Measurements from ENCODE around the gene ZNF630.
"Not testable (repeated sequence)": the region's sequence is repeated elsewhere in the genome, so short reads cannot be mapped to it uniquely, and the experiment has no call there.

Gene ZNF630

DNA sequence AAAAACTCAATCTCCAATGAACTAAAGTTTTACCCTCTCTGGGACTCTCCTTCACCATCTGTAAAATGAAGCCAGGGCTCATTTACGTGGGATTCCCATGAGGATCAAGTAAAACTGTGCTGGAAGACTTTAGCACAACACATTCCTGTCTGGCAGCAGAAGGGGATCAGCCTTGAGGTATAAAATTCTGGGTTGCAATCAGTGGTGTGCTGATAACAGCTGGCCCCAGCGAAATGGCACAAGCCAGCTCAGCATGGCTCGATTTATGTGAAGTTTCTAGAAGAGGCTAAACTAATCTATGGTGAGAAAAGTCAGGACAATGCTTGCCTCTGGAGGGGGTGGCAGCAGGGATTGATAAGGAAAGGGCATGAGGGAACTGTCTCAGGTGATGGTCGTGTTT lies 28.4 kb downstream of the ZNF630 start:
- no peak for DNase-seq (ENCODE audit: low read depth in 1 of 2, low spot score in 1 of 2)
- H3K27ac ChIP-seq (replicated peaks) = no peak overlapping the region
- TF ChIP-seq GABPA (IDR thresholded peaks at IDR 0.05; ENCODE audit: low read depth) = no peak
- no peak for TF ChIP-seq SPI1 (IDR thresholded peaks at IDR 0.05; ENCODE audit: borderline replicate concordance, low read depth)
- no peak for TF ChIP-seq POLR2AphosphoS5 (IDR thresholded peaks at IDR 0.05; ENCODE audit: low read depth)
- TF ChIP-seq, protein P1, sequence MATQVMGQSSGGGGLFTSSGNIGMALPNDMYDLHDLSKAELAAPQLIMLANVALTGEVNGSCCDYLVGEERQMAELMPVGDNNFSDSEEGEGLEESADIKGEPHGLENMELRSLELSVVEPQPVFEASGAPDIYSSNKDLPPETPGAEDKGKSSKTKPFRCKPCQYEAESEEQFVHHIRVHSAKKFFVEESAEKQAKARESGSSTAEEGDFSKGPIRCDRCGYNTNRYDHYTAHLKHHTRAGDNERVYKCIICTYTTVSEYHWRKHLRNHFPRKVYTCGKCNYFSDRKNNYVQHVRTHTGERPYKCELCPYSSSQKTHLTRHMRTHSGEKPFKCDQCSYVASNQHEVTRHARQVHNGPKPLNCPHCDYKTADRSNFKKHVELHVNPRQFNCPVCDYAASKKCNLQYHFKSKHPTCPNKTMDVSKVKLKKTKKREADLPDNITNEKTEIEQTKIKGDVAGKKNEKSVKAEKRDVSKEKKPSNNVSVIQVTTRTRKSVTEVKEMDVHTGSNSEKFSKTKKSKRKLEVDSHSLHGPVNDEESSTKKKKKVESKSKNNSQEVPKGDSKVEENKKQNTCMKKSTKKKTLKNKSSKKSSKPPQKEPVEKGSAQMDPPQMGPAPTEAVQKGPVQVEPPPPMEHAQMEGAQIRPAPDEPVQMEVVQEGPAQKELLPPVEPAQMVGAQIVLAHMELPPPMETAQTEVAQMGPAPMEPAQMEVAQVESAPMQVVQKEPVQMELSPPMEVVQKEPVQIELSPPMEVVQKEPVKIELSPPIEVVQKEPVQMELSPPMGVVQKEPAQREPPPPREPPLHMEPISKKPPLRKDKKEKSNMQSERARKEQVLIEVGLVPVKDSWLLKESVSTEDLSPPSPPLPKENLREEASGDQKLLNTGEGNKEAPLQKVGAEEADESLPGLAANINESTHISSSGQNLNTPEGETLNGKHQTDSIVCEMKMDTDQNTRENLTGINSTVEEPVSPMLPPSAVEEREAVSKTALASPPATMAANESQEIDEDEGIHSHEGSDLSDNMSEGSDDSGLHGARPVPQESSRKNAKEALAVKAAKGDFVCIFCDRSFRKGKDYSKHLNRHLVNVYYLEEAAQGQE (IDR thresholded peaks at IDR 0.05; ENCODE audit: insufficient replicate concordance, low read depth) = no peak
- TF ChIP-seq CTCF (IDR thresholded peaks at IDR 0.05; ENCODE audit: insufficient read depth, low read length) = no peak
- no peaks in the 10 kb centered on the region for H3K27me3 ChIP-seq (ENCODE audit: insufficient read depth, poor library complexity, severe bottlenecking)
- no peak overlapping the region for H3K4me3 ChIP-seq (replicated peaks; ENCODE audit: insufficient read depth, low read length)

DNA sequence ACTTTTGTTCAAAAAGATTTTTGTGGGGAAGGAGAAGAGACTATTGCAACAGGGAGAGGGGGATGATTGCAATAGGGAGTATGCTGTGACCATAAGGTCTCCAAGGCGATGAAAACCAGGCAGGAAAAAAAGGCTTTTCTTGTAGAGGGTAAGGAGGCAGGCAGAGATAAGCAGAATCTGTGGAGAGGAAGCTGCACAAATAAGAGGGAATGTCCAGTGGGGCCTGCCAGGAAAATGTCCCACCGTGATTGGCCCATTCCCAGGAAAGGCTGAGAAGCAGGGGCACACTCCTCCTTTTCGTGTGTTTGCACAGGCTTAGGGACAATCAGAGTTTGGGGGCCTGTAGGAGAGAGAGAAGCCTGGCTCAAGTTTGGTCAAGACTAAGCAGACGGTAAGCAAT lies 35.5 kb downstream of the ZNF630 start:
- no peaks in the 10 kb centered on the region for H3K27me3 ChIP-seq (ENCODE audit: insufficient read depth, poor library complexity, severe bottlenecking)
- no peak overlapping the region for H3K27ac ChIP-seq (replicated peaks)
- DNase-seq (ENCODE audit: low read depth in 1 of 2, low spot score in 1 of 2) = no peak
- H3K4me3 ChIP-seq (replicated peaks; ENCODE audit: insufficient read depth, low read length) = no peak overlapping the region
- TF ChIP-seq SPI1 (IDR thresholded peaks at IDR 0.05; ENCODE audit: borderline replicate concordance, low read depth) (no peak), POLR2AphosphoS5 (IDR thresholded peaks at IDR 0.05; ENCODE audit: low read depth) (no peak)

DNA sequence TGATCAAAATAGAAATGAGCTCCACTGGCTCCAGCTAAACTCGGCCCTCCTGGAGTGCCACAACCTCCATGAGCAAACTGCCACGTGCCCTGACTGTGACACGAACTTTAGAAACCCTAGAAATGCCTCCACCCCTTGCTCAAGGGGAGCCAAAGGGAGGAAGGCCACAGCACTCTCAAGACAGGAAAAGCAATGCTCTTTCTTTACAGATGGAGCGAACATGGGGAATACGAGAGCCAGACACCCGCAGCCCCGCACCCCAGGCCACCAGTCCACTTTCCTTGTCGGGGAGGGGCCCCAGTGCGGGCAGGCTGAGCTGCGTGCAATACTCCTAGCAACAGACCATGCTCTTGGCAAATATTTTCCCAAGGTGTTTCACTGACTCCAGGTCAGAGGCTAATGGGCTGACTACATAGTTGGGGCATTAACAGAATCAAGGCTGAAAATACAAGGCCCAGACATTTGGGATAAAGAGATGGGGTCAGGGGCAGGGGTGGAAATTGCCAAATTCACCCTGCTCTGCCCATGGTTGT lies 40.7 kb downstream of the ZNF630 start:
- not testable (repeated sequence) for H3K4me3 ChIP-seq (replicated peaks; ENCODE audit: insufficient read depth, low read length); H3K27ac ChIP-seq (replicated peaks); H3K27me3 ChIP-seq (ENCODE audit: insufficient read depth, poor library complexity, severe bottlenecking); DNase-seq (ENCODE audit: low read depth in 1 of 2, low spot score in 1 of 2)

- TF ChIP-seq SPI1 (IDR thresholded peaks at IDR 0.05; ENCODE audit: borderline replicate concordance, low read depth) (no peak), CTCF (IDR thresholded peaks at IDR 0.05; ENCODE audit: insufficient read depth, low read length) (no peak), GABPA (IDR thresholded peaks at IDR 0.05; ENCODE audit: low read depth) (no peak), POLR2AphosphoS5 (IDR thresholded peaks at IDR 0.05; ENCODE audit: low read depth) (no peak)
- TF ChIP-seq, protein P1 (IDR thresholded peaks at IDR 0.05; ENCODE audit: insufficient replicate concordance, low read depth) = no peak
- H3K27me3 ChIP-seq (ENCODE audit: insufficient read depth, poor library complexity, severe bottlenecking) = no peaks in the 10 kb centered on the region
- no peak overlapping the region for H3K4me3 ChIP-seq (replicated peaks; ENCODE audit: insufficient read depth, low read length)
- no peak overlapping the region for H3K27ac ChIP-seq (replicated peaks)
- DNase-seq (ENCODE audit: low read depth in 1 of 2, low spot score in 1 of 2) = no peak
Observed at GRCh38 chrX:48030237-48030636, 41.2 kb downstream of the ZNF630 start.

DNA sequence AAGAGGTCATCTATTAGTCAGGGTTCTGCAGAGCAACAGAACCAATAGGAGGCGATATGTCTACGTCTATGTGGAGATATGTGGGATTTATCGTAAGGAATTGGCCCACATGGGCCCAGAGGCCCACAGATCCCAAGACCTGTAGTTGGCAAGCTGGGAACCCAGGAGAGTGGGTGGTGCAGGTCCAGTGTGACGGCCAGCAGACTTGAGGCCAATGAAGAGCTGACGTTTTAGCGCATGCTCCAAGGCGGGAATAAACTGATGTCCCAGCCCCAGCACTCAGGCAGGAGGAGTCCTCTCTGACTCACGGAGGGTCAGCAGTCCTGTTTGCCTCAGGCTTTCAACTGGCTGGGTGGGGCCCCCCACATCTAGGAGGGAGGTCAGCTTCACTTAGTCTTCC lies 43.3 kb downstream of the ZNF630 start:
- Histone ChIP-seq H3K27me3 (ENCODE audit: insufficient read depth, poor library complexity, severe bottlenecking) (no peaks in the 10 kb centered on the region), H3K27ac (replicated peaks) (no peak overlapping the region), H3K4me3 (replicated peaks; ENCODE audit: insufficient read depth, low read length) (no peak overlapping the region)
- TF ChIP-seq POLR2AphosphoS5 (IDR thresholded peaks at IDR 0.05; ENCODE audit: low read depth) (no peak), SPI1 (IDR thresholded peaks at IDR 0.05; ENCODE audit: borderline replicate concordance, low read depth) (no peak)
- DNase-seq (ENCODE audit: low read depth in 1 of 2, low spot score in 1 of 2) = no peak

DNA sequence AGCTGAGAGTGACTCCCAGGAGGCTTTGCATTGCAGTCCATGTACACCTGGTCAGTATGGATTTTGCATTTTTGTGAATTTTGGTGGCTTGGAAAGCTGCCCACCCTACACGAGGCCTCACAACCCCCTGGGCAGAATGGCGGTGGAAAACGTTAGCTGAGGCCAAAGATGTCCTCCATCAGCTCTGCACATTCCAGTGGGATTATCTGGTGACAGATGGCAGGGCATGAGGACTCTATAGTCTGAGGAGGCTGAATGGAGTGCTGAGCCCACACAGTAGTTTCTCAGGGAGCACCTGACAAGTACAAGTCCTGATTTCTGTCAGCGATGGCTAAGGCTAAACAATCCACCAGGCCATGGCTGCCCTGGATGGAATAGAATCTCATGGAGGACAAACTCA lies 43.9 kb downstream of the ZNF630 start:
- H3K4me3 ChIP-seq (replicated peaks; ENCODE audit: insufficient read depth, low read length); H3K27ac ChIP-seq (replicated peaks); DNase-seq (ENCODE audit: low read depth in 1 of 2, low spot score in 1 of 2); H3K27me3 ChIP-seq (ENCODE audit: insufficient read depth, poor library complexity, severe bottlenecking): not testable (repeated sequence)

Measured in HL-60 (cell line).